Stimulated activated CD8-positive, alpha-beta memory T cell treated with anti-CD3 and anti-CD28 coated beads, Interleukin-15, amount 100 ng/mL, for 24 hours (primary cell): ENCODE data around the gene CFLAR.
"Not testable (repeated sequence)": the region's sequence is repeated elsewhere in the genome, so short reads cannot be mapped to it uniquely, and the experiment has no call there.

Experiments
- DNase-seq: peaks from one replicate; pipeline ENCODE4 v3.0.0-alpha.2; 2020; ENCODE audit warnings: low read depth

Gene CFLAR

DNA sequence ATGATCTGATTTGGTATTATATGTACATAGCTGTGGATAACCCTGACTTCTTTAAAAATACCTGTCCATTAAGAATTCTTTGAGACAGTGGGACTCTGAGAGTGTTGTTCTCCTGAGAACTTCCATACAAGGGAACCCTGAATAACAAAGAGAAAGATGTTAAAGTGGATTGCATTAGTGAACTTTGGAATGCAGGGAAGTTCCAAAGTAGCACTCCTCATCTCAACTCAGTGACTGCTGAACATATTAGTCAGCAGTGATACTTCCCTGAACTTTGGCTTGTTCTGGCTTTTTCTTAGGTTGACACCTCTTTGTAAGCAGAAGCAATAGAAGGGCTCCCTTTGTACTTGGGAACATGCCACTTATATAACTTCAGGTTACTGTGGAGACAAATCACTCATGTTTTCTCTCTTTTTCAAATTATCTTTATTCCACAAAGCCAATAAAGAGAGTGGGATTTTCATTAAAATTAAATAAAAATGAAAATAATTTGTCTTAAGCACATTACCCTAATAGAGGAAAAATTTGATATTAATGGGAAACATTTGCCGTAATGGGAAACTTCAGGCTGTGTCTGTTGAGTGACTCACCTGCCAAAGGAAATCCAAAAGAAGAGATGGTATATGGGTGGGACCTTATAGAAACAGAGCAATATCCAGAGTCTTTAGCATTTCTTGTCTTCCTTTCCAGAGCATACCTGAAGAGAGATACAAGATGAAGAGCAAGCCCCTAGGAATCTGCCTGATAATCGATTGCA lies 33.3 kb downstream of the CFLAR start:
- no peak for DNase-seq

DNA sequence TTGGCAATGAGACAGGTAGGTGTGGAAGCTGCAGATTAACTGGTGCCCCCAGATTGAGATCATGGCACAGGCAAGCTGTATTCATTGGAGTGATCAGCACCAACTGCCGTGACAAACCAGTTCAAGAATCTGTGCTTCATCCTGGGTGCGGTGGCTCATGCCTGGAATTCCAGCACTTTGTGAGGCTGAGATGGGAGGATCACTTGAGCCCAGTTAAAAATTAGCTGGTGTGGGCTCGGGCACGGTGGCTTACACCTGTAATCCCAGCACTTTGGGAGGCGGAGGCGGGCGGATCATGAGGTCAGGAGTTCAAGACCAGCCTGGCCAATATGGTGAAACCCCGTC lies 33.8 kb downstream of the CFLAR start:
- DNase-seq = not testable (repeated sequence)

DNA sequence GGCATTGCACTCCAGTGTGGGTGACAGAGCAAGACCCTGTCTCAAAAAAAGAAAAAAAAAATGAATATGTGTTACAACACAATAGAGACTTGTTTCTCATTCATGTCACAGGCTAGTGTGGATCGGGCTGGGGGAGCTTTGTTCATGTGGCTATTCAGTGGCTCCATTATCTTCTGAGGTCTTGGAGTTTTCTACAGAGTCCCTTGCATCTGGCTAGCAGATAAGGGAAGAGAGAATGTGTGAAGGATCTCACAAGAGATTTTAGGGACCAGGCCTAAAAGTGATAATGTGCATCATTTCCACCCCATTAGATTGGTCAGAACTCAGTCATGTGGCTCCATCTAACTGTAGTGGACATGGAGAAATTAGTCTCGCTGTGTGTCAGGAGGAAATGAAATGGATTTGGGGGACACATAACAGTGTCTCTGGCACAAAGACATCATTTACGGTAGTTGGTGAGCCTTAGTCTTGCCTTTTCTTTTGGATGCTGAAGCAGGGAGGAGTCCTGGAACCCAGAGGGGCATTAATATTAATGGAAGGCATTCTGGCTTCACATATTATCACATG lies 34.6 kb downstream of the CFLAR start:
- no peak for DNase-seq

DNA sequence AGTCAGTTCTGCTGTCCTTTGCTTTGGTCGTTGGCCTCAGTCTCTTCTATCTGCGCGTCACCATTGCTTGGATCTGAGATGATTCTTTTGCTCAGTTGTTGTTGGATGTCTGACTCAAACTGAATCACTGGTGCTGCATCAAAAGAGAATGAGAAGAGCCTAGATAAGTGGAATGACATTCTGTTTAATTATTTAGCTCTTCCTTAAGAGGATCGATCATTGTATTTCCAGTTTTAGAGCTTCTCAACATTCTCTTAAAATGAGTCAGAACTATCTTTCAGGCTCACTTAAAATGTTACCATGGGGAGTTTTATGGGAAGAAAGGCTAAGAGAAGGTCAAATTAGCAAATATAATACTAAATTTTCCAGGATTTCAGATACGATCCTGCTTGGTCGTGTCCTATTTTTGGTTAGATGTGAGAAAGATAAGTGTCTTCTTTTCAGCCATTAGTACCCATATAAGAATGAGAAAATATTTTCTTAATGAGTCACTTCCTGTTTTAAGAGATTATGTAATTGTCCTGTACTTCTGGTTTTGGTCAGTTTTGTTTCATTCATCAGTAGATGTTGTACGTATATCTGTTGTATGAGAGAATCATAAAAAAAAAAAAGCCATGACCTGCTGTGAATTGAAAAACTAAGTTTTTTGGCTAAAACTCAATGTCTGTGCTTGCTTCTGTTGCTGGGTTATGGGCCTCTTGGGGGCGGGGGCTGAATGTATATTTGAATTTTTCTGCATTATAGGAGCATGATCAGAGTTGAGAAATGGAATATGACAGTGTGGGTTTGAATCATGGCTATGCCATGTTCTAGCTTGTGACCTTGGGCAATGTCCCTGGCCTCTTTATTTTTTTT lies 35.4 kb downstream of the CFLAR start:
- no peak for DNase-seq

DNA sequence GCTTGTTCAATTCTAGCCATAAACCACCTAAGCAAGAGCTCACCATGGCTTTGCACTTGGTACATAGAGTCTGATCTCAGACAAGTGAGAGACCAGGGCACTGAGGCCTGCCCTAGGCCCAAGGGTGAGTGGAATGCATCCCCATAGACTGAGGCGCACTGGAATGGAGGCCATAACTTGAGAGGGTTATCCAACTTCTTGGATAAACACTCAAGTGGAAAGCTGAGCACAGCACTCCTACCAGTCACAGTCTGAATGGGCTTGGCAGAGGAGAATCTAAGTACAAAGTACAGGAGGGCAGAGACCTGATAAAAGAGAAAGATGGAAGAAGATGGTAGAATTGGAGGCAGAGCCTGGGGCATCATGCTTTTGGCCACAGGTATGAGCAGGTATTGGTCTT lies 36.6 kb downstream of the CFLAR start:
- DNase-seq = no peak

DNA sequence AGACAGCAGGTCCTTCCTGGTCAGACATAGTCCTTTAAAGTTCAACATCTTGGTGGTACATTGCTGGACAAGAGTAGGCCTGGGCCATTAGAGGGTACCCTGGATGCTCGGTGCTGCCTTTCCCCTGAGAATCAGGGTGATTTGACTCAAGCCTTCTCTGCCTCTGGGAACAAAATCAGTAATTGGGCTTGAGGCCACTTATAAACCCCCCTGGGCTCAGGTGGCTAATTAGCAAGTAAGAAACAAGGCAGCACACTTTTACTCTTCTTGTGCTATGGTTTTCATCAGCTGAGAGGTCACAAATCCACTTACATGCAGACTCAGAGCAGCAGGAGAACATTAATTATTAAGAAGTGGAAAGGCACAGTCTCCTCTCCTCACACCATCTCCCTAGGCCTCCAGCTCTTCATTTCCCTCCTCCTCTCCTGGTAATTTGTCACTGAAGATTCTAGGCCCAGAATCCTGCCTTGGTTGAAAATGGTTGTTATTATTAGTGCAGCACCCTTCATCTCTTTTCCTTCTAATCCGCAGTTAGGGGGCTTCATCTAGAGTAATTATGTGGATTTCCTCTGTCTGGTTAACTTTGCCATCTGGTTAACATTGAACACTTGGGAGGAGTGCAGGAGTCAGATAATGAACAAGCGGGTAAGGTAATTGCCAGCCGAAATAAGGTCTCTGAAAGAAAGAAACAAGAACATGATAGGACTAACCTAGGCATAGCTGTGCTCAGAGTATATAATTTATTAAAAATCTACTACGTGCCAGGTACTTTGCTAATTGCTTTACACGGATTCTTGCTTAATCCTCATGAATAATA lies 37.2 kb downstream of the CFLAR start:
- no peak for DNase-seq

DNA sequence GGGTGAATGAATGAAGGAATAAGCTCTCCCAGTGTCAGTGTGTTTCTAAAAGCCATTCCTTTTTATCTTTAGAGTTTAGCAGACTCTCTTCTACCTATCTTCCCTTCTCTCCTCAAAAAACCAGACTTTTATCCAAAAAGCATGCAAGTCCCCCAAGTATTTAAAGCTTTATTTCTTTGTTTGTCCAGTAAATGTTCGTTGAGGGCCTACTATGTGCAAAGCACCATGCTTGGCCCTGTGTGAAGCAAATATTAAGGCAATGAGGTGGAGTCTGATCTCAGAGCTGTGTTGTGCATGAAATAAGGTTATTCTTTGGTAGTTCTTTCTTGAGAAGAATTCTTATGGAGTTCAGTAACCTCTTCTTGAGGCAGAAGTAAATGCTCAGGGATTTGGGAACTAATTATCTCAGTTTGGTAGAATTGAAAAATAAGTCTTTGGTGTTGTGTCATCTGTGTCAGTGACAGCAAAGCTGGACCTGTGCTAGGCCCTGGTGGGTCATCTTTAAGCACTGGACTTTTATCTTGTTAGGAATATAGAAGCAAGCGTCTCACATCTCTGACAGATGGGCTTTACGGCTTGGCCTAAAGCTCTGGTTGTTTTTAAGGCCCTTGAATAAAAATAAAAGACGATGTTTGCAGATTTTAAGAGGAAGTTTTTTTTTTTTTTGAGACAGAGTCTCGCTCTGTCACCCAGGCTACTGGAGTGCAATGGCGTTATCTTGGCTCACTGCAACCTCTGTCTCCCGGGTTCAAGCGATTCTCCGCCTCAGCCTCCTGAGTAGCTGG lies 38.8 kb downstream of the CFLAR start:
- no peak for DNase-seq

DNA sequence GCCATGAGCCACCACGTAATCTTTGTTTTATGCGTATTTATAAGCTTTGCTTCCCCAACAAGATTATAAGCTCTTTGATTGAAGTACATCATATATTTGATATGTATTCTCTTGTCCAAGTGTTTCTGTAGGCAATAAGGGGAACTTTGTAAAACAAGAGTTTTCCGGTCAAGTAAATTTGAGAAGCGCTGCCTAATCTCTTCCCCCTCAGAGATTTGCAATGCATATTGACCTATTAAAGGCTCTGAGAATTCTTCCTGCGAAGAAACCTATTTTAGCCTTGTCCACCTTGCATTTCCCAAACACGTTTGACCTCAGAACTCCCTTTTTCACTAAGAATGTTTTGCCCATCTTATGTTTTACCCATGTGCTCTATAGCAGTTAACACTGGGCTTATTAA lies 40.1 kb downstream of the CFLAR start:
- DNase-seq = no peak

DNA sequence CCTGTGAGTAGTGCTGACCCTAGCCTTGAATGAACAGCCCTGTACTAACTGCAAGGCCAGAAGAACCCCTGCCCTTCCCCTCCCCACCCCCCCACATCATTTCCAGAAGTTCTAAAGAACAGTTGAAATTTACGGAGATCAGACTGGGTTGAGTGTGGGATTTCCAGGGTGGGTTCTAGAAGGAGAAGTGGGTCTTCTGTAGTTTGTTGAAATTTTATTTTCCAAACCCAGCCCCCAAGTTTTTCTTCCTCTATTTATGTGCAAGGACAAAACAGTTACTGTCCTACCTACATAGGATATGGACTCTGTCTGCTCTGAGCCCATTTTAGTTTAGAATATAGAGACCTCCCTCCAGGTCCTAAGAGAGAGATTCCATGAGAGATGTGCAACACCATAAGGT lies 40.7 kb downstream of the CFLAR start:
- DNase-seq = no peak

DNA sequence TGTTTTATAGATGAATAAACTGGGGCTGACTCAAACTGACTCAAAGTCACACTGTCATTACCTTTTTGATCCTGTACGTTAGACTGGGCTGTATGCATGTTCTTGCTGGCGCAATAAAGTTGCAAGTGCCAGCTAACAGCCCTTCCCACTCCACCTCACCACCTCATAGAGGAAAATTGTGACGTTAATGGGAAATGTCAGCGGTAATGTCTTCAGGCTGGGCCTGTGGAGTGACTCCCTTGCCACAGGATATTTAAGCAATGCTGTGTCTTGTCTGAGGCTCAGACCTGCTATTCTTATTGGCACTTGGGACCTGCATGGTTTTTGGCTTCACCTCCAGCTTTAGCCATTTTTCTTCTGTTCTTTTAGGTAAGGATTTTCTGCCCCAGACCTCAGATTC lies 41.7 kb downstream of the CFLAR start:
- no peak for DNase-seq

DNA sequence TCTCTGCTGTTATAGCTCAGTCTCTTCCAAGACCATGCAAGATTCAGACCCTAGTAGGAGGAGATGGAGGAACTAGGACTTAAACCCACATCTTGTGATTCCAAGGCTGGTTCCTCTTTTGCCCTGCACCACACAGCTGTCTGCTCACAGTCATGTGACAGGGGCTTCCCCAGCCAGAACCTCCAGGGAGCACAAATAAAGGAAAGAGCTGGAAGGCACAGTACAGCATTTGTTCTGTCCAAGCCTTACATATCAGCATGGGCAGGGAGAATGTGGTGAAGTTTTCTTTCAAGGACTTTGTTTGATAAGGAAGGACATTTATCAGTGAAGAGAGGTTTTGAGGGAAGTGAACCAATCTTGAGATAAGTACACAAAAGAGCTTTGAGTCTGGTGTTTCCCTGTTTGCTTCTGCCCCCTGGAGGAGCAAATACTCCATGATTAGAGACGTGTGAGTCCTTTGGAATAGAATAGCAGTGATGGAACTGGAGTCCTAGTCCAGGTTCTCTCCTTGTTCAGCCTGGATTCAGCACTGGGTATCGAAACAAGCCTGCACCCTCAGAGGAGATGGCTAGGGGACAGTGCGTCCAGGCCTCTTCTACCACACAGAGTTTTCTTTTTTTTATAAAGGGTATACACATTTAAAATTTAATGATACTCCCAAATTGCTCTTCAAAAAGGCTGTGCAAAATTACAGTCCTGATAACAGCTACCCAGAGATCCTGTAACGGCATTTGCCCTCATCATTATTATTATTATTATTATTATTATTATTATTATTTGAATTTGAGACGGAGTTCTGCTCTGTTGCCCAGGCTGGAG lies 42.4 kb downstream of the CFLAR start:
- DNase-seq = no peak

DNA sequence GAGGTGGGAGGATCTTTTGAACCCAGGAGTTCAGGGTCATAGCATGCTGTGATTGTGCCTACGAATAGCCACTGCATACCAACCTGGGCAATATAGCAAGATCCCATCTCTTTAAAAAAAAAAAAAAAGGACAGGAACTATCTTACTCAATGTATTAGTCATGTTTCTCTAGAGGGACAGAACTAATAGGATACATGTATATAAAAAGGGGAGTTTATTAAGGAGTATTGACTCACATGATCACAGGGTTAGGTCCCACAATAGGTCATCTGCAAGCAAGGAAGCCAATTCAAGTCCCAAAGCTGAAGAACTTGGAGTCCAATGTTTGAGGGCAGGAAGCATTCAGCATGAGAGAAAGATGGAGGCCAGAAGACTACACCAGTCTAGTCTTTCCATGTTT lies 48.2 kb downstream of the CFLAR start:
- DNase-seq = no peak

DNA sequence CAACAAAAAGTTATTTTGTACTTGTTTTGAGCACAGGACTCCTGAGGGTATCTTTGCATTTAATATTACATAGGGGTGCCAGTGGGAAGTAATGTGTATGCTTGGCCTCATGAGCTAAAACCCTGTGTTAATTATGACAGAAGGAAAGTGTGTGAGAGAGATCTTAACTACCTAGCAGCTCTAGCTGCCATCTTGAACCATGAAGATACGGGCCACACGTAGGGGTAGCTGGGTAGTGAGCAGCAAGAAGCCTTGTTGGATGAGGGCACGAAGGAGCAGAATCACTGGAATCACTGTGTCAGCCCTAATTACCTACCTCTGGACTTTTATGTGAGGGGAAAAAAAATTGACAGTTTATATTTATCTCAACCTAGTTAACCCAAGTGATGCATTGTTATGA lies 51.6 kb downstream of the CFLAR start:
- no peak for DNase-seq

DNA sequence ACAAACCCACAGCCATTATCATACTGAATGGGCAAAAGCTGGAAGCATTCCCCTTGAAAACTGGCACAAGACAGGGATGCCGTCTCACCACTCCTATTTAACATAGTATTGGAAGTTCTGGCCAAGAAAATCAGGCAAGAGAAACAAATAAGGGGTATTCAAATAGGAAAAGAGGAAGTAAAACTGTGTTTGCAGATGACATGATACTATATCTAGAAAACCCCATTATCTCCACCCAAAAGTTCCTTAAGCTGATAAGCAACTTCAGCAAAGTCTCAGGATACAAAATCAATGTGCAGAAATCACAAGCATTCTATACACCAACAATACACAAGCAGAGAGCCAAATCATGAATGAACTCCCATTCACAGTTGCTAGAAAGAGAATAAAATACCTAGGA lies 52.5 kb downstream of the CFLAR start:
- DNase-seq = not testable (repeated sequence)

DNA sequence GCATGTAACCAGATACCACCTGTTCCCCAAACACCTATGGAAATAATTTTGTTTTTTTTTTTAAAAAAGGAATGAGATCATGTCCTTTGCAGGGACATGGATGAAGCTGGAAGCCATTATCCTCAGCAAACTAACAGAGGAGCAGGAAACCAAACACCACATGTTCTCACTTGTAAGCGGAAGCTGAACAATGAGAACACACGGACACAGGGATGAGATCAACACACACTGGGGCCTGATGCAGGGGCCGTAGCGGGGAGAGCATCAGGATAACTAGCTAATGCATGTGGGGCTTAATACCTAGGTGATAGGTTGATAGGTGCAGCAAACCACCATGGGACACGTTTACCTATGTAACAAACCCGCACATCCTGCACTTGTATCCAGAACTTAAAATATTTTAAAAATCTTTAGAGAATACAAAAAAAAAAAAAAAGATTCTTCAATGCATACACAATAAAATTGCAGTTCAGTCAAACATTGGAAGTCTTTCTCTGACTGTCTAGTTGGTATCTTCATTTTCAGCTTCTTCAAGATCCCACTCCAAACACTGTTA lies 55.4 kb downstream of the CFLAR start:
- DNase-seq = no peak

DNA sequence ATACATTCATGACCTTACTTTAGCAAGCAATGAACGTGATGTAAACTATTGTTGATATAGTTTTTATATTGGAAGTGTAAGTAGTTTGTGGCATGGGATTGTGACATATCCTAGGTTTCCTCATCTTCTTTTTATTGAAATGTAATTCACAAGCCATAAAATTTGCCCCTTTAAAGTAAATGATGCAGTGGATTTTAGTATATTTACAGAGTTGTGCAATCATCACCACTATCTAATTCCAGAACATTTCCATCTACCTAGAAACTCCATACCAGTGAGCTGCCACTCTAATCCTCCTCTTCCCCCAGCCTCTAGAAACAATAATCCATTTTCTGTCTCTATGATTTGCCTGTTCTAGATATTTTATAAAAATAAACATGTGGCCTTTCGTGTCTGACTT lies 56.3 kb downstream of the CFLAR start:
- DNase-seq = no peak

DNA sequence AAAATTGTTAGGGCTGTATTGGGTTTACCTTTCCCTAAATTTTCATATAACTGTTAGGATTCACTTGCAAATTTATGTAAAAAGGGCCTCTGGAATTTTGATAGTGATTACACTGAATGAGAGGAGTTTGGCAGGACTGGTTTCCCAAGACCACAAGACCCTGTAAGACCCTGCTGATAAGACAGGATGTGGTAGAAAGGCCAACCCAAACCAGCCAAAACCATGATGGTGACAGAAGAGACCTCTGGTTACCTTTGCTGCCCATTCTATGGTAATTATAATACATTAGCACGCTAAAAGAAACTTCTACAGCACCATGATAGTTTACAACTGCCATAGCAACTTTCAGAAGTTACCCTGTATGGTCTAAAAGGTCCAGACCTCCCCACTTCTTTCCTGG lies 58.7 kb downstream of the CFLAR start:
- no peak for DNase-seq

DNA sequence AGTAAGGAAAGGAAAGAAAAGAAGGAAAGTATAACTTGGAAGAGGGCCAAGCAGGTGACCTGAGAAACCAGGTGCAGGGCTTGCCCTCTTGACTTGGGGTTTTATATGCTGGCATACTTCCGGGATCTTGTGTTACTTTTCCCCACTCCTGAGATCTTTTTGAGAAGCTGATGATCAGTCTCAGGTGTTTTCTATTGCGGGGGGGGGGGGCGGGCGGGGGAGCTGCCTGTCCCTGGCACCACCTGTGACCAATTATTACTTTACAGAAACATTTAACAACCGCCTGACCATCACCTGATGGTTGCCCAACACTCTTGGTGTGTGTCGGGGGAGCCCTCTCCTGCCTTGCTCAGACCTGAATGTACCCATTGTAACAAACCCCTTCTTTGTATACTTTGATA lies 60.1 kb downstream of the CFLAR start:
- DNase-seq = no peak

DNA sequence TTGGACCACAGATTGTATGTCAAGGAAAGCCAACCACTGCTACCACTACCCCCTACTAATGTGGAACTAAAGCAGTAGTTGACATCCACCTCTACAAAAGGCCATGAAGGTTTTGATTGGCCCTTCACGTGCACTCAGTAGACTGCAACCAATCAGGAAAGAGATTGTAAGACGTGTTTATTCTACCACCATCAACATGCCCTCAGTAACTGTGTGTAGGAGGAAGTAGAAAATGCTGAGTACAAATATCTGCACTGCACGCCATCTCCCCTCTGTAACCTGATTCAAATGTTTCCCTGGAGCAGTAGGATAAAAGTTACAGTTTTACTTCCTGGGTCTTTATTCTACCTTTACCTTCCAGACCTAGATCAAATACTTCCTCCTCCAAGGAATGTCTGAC lies 64.0 kb downstream of the CFLAR start:
- no peak for DNase-seq

DNA sequence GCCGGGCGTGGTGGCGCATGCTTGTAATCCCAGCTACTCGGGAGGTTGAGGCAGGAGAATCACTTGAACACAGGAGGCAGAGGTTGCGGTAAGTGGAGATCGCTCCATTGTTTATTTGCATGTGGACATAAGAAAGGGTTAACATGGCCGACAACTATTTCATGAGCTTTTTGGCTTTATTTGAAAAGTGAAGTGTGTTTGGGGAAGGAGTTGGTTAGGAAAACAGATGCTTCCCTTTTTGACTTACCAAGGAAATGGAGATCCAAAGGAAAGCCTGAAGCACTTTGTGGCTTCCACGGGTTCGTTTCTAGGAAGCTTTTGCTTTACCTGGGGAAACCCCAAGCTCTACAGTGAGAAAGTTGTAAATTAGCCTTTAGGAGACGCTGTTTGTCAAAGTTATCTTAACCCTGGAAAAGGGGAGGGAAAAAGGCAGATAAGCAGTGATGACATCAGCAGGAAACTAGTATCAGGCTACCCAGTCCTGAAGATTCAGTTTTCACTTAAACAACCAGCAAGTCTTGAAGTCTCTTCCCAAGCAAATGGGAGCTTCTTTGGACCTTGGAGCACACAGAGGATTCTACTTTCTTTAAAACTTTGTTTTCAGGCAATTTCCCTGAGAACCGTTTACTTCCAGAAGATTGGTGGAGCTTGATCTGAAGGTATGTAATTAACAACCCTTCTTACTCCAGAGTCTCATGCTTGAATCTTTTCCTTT lies 66.8 kb downstream of the CFLAR start, which contains the start of gene CASP10:
Gene CASP10 (plus strand): TSS at position 492 of the 715 bp plus-strand sequence. CDS start 2,637 bp downstream, outside the sequence.
- no peak for DNase-seq
